Measurements from ENCODE around the gene C1GALT1.

C1GALT1 gene

GRCh38 chr7:7207876-7208275, 25.5 kb downstream of the C1GALT1 start:
- Histone ChIP-seq H3K27me3 (ENCODE audit: insufficient read depth, low read length, poor library complexity) (no peaks in the 10 kb centered on the region), H3K4me1 (ENCODE audit: insufficient read depth, low read length) (peaks cover 23% of the 10 kb centered on the region), H3K4me3 (ENCODE audit: low read depth in 1 of 2, low read length in 2 of 2) (no peak overlapping the region), H3K27ac (ENCODE audit: low read length) (no peak overlapping the region), H3K79me2 (ENCODE audit: insufficient read depth, low read length) (peaks cover 96% of the 10 kb centered on the region), H3K9ac (ENCODE audit: low read depth, low read length) (no peak overlapping the region), H3K9me3 (ENCODE audit: insufficient read depth, low read length, severe bottlenecking) (no peaks in the 10 kb centered on the region), H3K36me3 (ENCODE audit: insufficient read depth, low read length) (peaks cover 5% of the 10 kb centered on the region; the same call in 1 of the 2 replicates), H4K20me1 (ENCODE audit: insufficient read depth, low read length) (peaks cover 48% of the 10 kb centered on the region; the same call in 1 of the 2 replicates), H2AFZ (ENCODE audit: low read depth, low read length) (no peak overlapping the region), H3K4me2 (ENCODE audit: insufficient read depth, low read length) (no peak overlapping the region)
- no peak for ATAC-seq (ENCODE audit: insufficient read depth, low read depth)
- DNase-seq, result no peak
- TF ChIP-seq EZH2 (IDR thresholded peaks at IDR 0.05; ENCODE audit: borderline replicate concordance, low read depth, low read length, severe bottlenecking), result no peak
- TF ChIP-seq CTCF (IDR thresholded peaks at IDR 0.05; ENCODE audit: borderline replicate concordance, extremely low read depth, low read length, poor library complexity, severe bottlenecking), result no peak

- Histone ChIP-seq H3K79me2 (ENCODE audit: insufficient read depth, low read length) (peaks cover 90% of the 10 kb centered on the region), H3K4me2 (ENCODE audit: insufficient read depth, low read length) (no peak overlapping the region), H3K4me3 (ENCODE audit: low read depth in 1 of 2, low read length in 2 of 2) (no peak overlapping the region), H3K27ac (ENCODE audit: low read length) (no peak overlapping the region), H3K9ac (ENCODE audit: low read depth, low read length) (no peak overlapping the region), H3K36me3 (ENCODE audit: insufficient read depth, low read length) (peaks cover 5% of the 10 kb centered on the region; the same call in 1 of the 2 replicates), H2AFZ (ENCODE audit: low read depth, low read length) (no peak overlapping the region), H3K9me3 (ENCODE audit: insufficient read depth, low read length, severe bottlenecking) (no peaks in the 10 kb centered on the region), H3K27me3 (ENCODE audit: insufficient read depth, low read length, poor library complexity) (no peaks in the 10 kb centered on the region), H4K20me1 (ENCODE audit: insufficient read depth, low read length) (peaks cover 42% of the 10 kb centered on the region; the same call in 1 of the 2 replicates), H3K4me1 (ENCODE audit: insufficient read depth, low read length) (peaks cover 16% of the 10 kb centered on the region)
- DNase-seq (no peak), ATAC-seq (ENCODE audit: insufficient read depth, low read depth) (no peak)
- TF ChIP-seq EZH2 (IDR thresholded peaks at IDR 0.05; ENCODE audit: borderline replicate concordance, low read depth, low read length, severe bottlenecking), result no peak
Observed at GRCh38 chr7:7208520-7208919, 26.2 kb downstream of the C1GALT1 start.

- Histone ChIP-seq H2AFZ (ENCODE audit: low read depth, low read length) (no peak overlapping the region), H3K27me3 (ENCODE audit: insufficient read depth, low read length, poor library complexity) (no peaks in the 10 kb centered on the region), H3K4me1 (ENCODE audit: insufficient read depth, low read length) (peaks cover 6% of the 10 kb centered on the region), H3K4me3 (ENCODE audit: low read depth in 1 of 2, low read length in 2 of 2) (no peak overlapping the region), H3K27ac (ENCODE audit: low read length) (no peak overlapping the region), H3K79me2 (ENCODE audit: insufficient read depth, low read length) (peaks cover 86% of the 10 kb centered on the region), H4K20me1 (ENCODE audit: insufficient read depth, low read length) (peaks cover 34% of the 10 kb centered on the region; the same call in 1 of the 2 replicates), H3K9ac (ENCODE audit: low read depth, low read length) (no peak overlapping the region), H3K36me3 (ENCODE audit: insufficient read depth, low read length) (peaks cover 7% of the 10 kb centered on the region; the same call in 1 of the 2 replicates), H3K4me2 (ENCODE audit: insufficient read depth, low read length) (no peak overlapping the region), H3K9me3 (ENCODE audit: insufficient read depth, low read length, severe bottlenecking) (no peaks in the 10 kb centered on the region)
- ATAC-seq (ENCODE audit: insufficient read depth, low read depth) (no peak), DNase-seq (no peak)
- no peak for TF ChIP-seq CTCF (IDR thresholded peaks at IDR 0.05; ENCODE audit: borderline replicate concordance, extremely low read depth, low read length, poor library complexity, severe bottlenecking)
Observed at GRCh38 chr7:7209412-7210050, 27.2 kb downstream of the C1GALT1 start.

GRCh38 chr7:7210475-7211237, 28.3 kb downstream of the C1GALT1 start:
- Histone ChIP-seq H3K9ac (ENCODE audit: low read depth, low read length) (no peak overlapping the region), H3K36me3 (ENCODE audit: insufficient read depth, low read length) (peaks cover 12% of the 10 kb centered on the region), H2AFZ (ENCODE audit: low read depth, low read length) (no peak overlapping the region), H3K27me3 (ENCODE audit: insufficient read depth, low read length, poor library complexity) (no peaks in the 10 kb centered on the region), H3K4me1 (ENCODE audit: insufficient read depth, low read length) (no peaks in the 10 kb centered on the region), H3K79me2 (ENCODE audit: insufficient read depth, low read length) (peaks cover 78% of the 10 kb centered on the region), H3K27ac (ENCODE audit: low read length) (no peak overlapping the region), H3K4me3 (ENCODE audit: low read depth in 1 of 2, low read length in 2 of 2) (no peak overlapping the region), H3K4me2 (ENCODE audit: insufficient read depth, low read length) (no peak overlapping the region), H4K20me1 (ENCODE audit: insufficient read depth, low read length) (peaks cover 29% of the 10 kb centered on the region; the same call in 1 of the 2 replicates), H3K9me3 (ENCODE audit: insufficient read depth, low read length, severe bottlenecking) (no peaks in the 10 kb centered on the region)
- ATAC-seq (ENCODE audit: insufficient read depth, low read depth) (no peak), DNase-seq (no peak)
- TF ChIP-seq EZH2 (IDR thresholded peaks at IDR 0.05; ENCODE audit: borderline replicate concordance, low read depth, low read length, severe bottlenecking) (no peak), CTCF (IDR thresholded peaks at IDR 0.05; ENCODE audit: borderline replicate concordance, extremely low read depth, low read length, poor library complexity, severe bottlenecking) (no peak)
